Testis (tissue), 3 donors: Measurements from ENCODE around the gene C1RL. TPM values are rescaled to one million over a fixed set of nuclear protein-coding genes. Genes with fewer than 3 reads are reported as not detected.

Experiments
- DNase-seq: peaks from one replicate; pipeline ENCODE4 v3.0.0-alpha.2; 2019
- H3K27ac ChIP-seq, 2 donors: fragments of 200-600 bp; sonication (generic); one replicate each; pipeline ENCODE4 v1.5.1; 2019
- H3K27me3 ChIP-seq: fragments of 200-600 bp; sonication (generic); one replicate; pipeline ENCODE4 v1.5.1; 2019
- H3K36me3 ChIP-seq: fragments of 200-600 bp; sonication (generic); one replicate; pipeline ENCODE4 v1.5.1; 2017; ENCODE audit warnings: low read depth; ENCODE audit errors: missing control alignments
- H3K4me1 ChIP-seq: fragments of 200-600 bp; sonication (generic); one replicate; pipeline ENCODE4 v1.5.1; 2019
- H3K4me3 ChIP-seq, 2 donors: fragments of 200-600 bp; sonication (generic); one replicate each; pipeline ENCODE4 v1.5.1; 2017 to 2019
- H3K9me3 ChIP-seq: fragments of 200-600 bp; sonication (generic); one replicate; pipeline ENCODE4 v1.5.1; 2017
- CTCF ChIP-seq, 3 experiments: fragments of 450-650 bp in 2 of 3; fragments of 200-600 bp in 1 of 3; sonication (generic) in 1 of 3; IDR thresholded peaks; one replicate each; pipeline ENCODE4 v1.5.1; 2016 to 2019; ENCODE audit warnings: antibody characterized with exemption in 3 of 3, mild to moderate bottlenecking in 2 of 3, moderate library complexity in 1 of 3
- POLR2A ChIP-seq: fragments of 450-650 bp; IDR thresholded peaks from one replicate; pipeline ENCODE4 v1.6.1; 2017; ENCODE audit warnings: antibody characterized with exemption, mild to moderate bottlenecking, moderate library complexity
- WGBS, 2 donors: methylation state at CpG; one replicate each; pipeline ENCODE4 v1.1.5; 2018; 5-methylcytosine and 5-hydroxymethylcytosine counted together
- intact Hi-C: fragments of 100-400 bp; cut with DNase I; formaldehyde crosslinking; loops from one replicate; pipeline ENCODE4 v1.15.1; 2023; ENCODE audit warnings: low total_unique reads
- polyA plus RNA-seq: library from polyadenylated mRNA; stranded (reverse); fragments of 350-450 nt; fragmentation: Illumina TruSeq; extraction: RNeasy Lipid Tissue Mini Kit (QIAGEN cat#74804); gene quantifications from one replicate; pipeline ENCODE4 v1.2.3, GENCODE V29; 2014; ENCODE audit warnings: low read depth, low replicate concordance; ENCODE audit not compliant: insufficient read depth
- total RNA-seq, 2 donors: library from RNA; depleted of rRNA; stranded (reverse); fragments of >200 nt; gene quantifications; one replicate each; pipeline ENCODE4 v1.2.3, GENCODE V29; 2016

The C1RL gene
- total and polyA plus RNA-seq, 3 donors from 2014 or later, result 19.8 to 31.8 (median 23.9) TPM

GRCh38 chr12:7154901-7155470, 46.0 kb upstream of the C1RL start:
- Histone ChIP-seq H3K36me3 (no peaks in the 10 kb centered on the region), H3K4me3 (no peak overlapping the region), H3K27me3 (no peaks in the 10 kb centered on the region), H3K4me1 (no peaks in the 10 kb centered on the region), H3K9me3 (no peaks in the 10 kb centered on the region), H3K27ac (no peak overlapping the region)
- intact Hi-C loops, result no loop called here
- WGBS, 2 donors, result 87 to 89% methylated on average over 12 of the region's 12 CpGs
- TF ChIP-seq CTCF (IDR thresholded peaks at IDR 0.05) (no peak), POLR2A (no peak)
- no peak for DNase-seq

GRCh38 chr12:7154042-7154441, 45.0 kb upstream of the C1RL start:
- H3K27me3 ChIP-seq, result no peaks in the 10 kb centered on the region
- H3K27ac ChIP-seq, result no peak overlapping the region
- H3K4me3 ChIP-seq, result no peak overlapping the region
- no peaks in the 10 kb centered on the region for H3K9me3 ChIP-seq
- WGBS, 2 donors, result 86 to 95% methylated on average over 6 of the region's 6 CpGs
- no peaks in the 10 kb centered on the region for H3K4me1 ChIP-seq
- no peaks in the 10 kb centered on the region for H3K36me3 ChIP-seq
- no peak for TF ChIP-seq CTCF (IDR thresholded peaks at IDR 0.05)
- no peak for TF ChIP-seq POLR2A
- no peak for DNase-seq
- intact Hi-C loops, result no loop called here

GRCh38 chr12:7152818-7153217, 43.8 kb upstream of the C1RL start:
- H3K27me3 ChIP-seq, result no peaks in the 10 kb centered on the region
- intact Hi-C loops, result no loop called here
- TF ChIP-seq POLR2A, result no peak
- TF ChIP-seq CTCF (IDR thresholded peaks at IDR 0.05), result no peak
- no peaks in the 10 kb centered on the region for H3K36me3 ChIP-seq
- H3K4me3 ChIP-seq, result no peak overlapping the region
- no peak for DNase-seq
- H3K4me1 ChIP-seq, result no peaks in the 10 kb centered on the region
- no peak overlapping the region for H3K27ac ChIP-seq
- WGBS, 2 donors, result 86 to 87% methylated on average over 4 of the region's 4 CpGs
- H3K9me3 ChIP-seq, result no peaks in the 10 kb centered on the region

GRCh38 chr12:7151532-7151931, 42.5 kb upstream of the C1RL start:
- TF ChIP-seq CTCF (IDR thresholded peaks at IDR 0.05) (no peak), POLR2A (no peak)
- no peak for DNase-seq
- H3K27ac ChIP-seq, result no peak overlapping the region
- no peaks in the 10 kb centered on the region for H3K27me3 ChIP-seq
- H3K36me3 ChIP-seq, result no peaks in the 10 kb centered on the region
- H3K4me3 ChIP-seq, result no peak overlapping the region
- no peaks in the 10 kb centered on the region for H3K4me1 ChIP-seq
- H3K9me3 ChIP-seq, result no peaks in the 10 kb centered on the region
- 89 to 93% methylated on average over 6 of the region's 6 CpGs for WGBS, 2 donors
- intact Hi-C loops, result no loop called here

GRCh38 chr12:7150841-7151240, 41.8 kb upstream of the C1RL start:
- intact Hi-C loops, result no loop called here
- 94 to 97% methylated on average over 6 of the region's 6 CpGs for WGBS, 2 donors

More at GRCh38 chr12:7150841-7151240, 41.8 kb upstream of the C1RL start:
- Histone ChIP-seq H3K27ac (no peak overlapping the region), H3K9me3 (no peaks in the 10 kb centered on the region), H3K4me1 (no peaks in the 10 kb centered on the region), H3K36me3 (no peaks in the 10 kb centered on the region), H3K4me3 (no peak overlapping the region), H3K27me3 (no peaks in the 10 kb centered on the region)
- no peak for DNase-seq
- TF ChIP-seq CTCF (IDR thresholded peaks at IDR 0.05) (no peak), POLR2A (no peak)
